Neural progenitor cell (in vitro differentiated cells): ENCODE measurements around the gene MACROD2. TPM values are rescaled to one million over a fixed set of nuclear protein-coding genes. Genes with fewer than 3 reads are reported as not detected.

ENCODE experiments used
- DNase-seq: peaks from one replicate; pipeline ENCODE4 v3.0.0-alpha.2; 2016; ENCODE audit warnings: low spot score
- H2AFZ ChIP-seq: fragments of 200-600 bp; sonication (generic); replicated peaks from 2 replicates; pipeline ENCODE4 v1.6.1; 2016; ENCODE audit warnings: antibody characterized with exemption
- H3F3A ChIP-seq: fragments of 200-600 bp; sonication (generic); 2 replicates; pipeline ENCODE4 v1.6.1; 2016; ENCODE audit warnings: antibody characterized with exemption, low read depth
- H3K27ac ChIP-seq: fragments of 200-600 bp; sonication (generic); 2 replicates; pipeline ENCODE4 v1.5.1; 2016; ENCODE audit warnings: mild to moderate bottlenecking
- H3K27me3 ChIP-seq: fragments of 200-600 bp; sonication (generic); 2 replicates; pipeline ENCODE4 v1.6.1; 2016; ENCODE audit warnings: mild to moderate bottlenecking, moderate library complexity
- H3K36me3 ChIP-seq: fragments of 200-600 bp; sonication (generic); 2 replicates; pipeline ENCODE4 v1.5.1; 2016
- H3K4me1 ChIP-seq: fragments of 200-600 bp; sonication (generic); 2 replicates; pipeline ENCODE4 v1.6.1; 2016; ENCODE audit warnings: mixed run types
- H3K4me2 ChIP-seq: fragments of 200-600 bp; sonication (generic); 2 replicates; pipeline ENCODE4 v1.6.1; 2016
- H3K4me3 ChIP-seq: fragments of 200-600 bp; sonication (generic); 2 replicates; pipeline ENCODE4 v1.5.1; 2016
- H3K79me2 ChIP-seq: fragments of 200-600 bp; sonication (generic); 2 replicates; pipeline ENCODE4 v1.6.1; 2016; ENCODE audit warnings: low read depth
- H3K9ac ChIP-seq: fragments of 200-600 bp; sonication (generic); 2 replicates; pipeline ENCODE4 v1.6.1; 2016
- H3K9me3 ChIP-seq: fragments of 200-600 bp; sonication (generic); 2 replicates; pipeline ENCODE4 v1.5.1; 2016; ENCODE audit warnings: low read depth
- H4K20me1 ChIP-seq: fragments of 200-600 bp; sonication (generic); 2 replicates; pipeline ENCODE4 v1.6.1; 2016; ENCODE audit warnings: low read depth
- H3K27ac Mint-ChIP-seq: 3 replicates; pipeline ENCODE4 v1.8.0; 2021; ENCODE audit warnings: mixed read lengths
- H3K27me3 Mint-ChIP-seq: 2 replicates; pipeline ENCODE4 v1.8.0; 2022; ENCODE audit warnings: low read depth, mild to moderate bottlenecking, inconsistent platforms, moderate library complexity, mixed read lengths; ENCODE audit not compliant: insufficient read depth
- H3K36me3 Mint-ChIP-seq: 3 replicates; pipeline ENCODE4 v1.8.0; 2021; ENCODE audit warnings: mixed read lengths
- H3K4me1 Mint-ChIP-seq: 3 replicates; pipeline ENCODE4 v1.8.0; 2021; ENCODE audit warnings: mixed read lengths
- H3K4me3 Mint-ChIP-seq: 3 replicates; pipeline ENCODE4 v1.8.0; 2021; ENCODE audit warnings: mild to moderate bottlenecking, moderate library complexity, mixed read lengths
- H3K9me3 Mint-ChIP-seq: 3 replicates; pipeline ENCODE4 v1.8.0; 2020; ENCODE audit warnings: mixed read lengths
- EZH2 ChIP-seq: fragments of 200-600 bp; sonication (generic); IDR thresholded peaks from 2 replicates; pipeline ENCODE4 v1.6.1; 2017; ENCODE audit warnings: antibody characterized with exemption, mild to moderate bottlenecking, moderate library complexity
- EZH2phosphoT487 ChIP-seq: fragments of 200-600 bp; sonication (generic); IDR thresholded peaks from 2 replicates; pipeline ENCODE4 v1.6.1; 2017; ENCODE audit warnings: antibody characterized with exemption
- total RNA-seq: library from RNA; depleted of rRNA; stranded (reverse); fragments of >200 nt; gene quantifications from 2 replicates; pipeline ENCODE4 v1.2.3, GENCODE V29; 2015; ENCODE audit warnings: low replicate concordance
- TF ChIP-seq, protein P1 (sequence below): fragments of 200-600 bp; sonication (generic); IDR thresholded peaks from 2 replicates; pipeline ENCODE4 v1.5.1; 2017; ENCODE audit warnings: antibody characterized with exemption, mild to moderate bottlenecking

MACROD2 gene
- total RNA-seq, 1 donor from 2014 or later = 11.9 TPM

- Histone ChIP-seq H3K36me3 (peaks cover 5% of the 10 kb centered on the region), H3K27ac (no peak overlapping the region), H3K9me3 (no peaks in the 10 kb centered on the region), H3K79me2 (no peaks in the 10 kb centered on the region), H4K20me1 (no peaks in the 10 kb centered on the region), H2AFZ (no peak overlapping the region), H3K9ac (no peak overlapping the region), H3K4me2 (no peak overlapping the region), H3K4me1 (no peaks in the 10 kb centered on the region), H3K27me3 (no peaks in the 10 kb centered on the region), H3K4me3 (no peak overlapping the region), H3F3A (no peaks in the 10 kb centered on the region)
- Mint-ChIP-seq H3K27me3 (no peaks in the 10 kb centered on the region), H3K9me3 (peaks cover 20% of the 10 kb centered on the region), H3K27ac (no peak overlapping the region), H3K4me3 (no peak overlapping the region), H3K36me3 (no peaks in the 10 kb centered on the region), H3K4me1 (no peaks in the 10 kb centered on the region)
- no peak for TF ChIP-seq EZH2
- no peak for TF ChIP-seq EZH2phosphoT487
- TF ChIP-seq, protein P1, sequence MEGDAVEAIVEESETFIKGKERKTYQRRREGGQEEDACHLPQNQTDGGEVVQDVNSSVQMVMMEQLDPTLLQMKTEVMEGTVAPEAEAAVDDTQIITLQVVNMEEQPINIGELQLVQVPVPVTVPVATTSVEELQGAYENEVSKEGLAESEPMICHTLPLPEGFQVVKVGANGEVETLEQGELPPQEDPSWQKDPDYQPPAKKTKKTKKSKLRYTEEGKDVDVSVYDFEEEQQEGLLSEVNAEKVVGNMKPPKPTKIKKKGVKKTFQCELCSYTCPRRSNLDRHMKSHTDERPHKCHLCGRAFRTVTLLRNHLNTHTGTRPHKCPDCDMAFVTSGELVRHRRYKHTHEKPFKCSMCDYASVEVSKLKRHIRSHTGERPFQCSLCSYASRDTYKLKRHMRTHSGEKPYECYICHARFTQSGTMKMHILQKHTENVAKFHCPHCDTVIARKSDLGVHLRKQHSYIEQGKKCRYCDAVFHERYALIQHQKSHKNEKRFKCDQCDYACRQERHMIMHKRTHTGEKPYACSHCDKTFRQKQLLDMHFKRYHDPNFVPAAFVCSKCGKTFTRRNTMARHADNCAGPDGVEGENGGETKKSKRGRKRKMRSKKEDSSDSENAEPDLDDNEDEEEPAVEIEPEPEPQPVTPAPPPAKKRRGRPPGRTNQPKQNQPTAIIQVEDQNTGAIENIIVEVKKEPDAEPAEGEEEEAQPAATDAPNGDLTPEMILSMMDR = no peak
- DNase-seq = no peak
These were observed 118.1 kb downstream of the MACROD2 start for GRCh38 chr20:14113416-14113815.

DNA sequence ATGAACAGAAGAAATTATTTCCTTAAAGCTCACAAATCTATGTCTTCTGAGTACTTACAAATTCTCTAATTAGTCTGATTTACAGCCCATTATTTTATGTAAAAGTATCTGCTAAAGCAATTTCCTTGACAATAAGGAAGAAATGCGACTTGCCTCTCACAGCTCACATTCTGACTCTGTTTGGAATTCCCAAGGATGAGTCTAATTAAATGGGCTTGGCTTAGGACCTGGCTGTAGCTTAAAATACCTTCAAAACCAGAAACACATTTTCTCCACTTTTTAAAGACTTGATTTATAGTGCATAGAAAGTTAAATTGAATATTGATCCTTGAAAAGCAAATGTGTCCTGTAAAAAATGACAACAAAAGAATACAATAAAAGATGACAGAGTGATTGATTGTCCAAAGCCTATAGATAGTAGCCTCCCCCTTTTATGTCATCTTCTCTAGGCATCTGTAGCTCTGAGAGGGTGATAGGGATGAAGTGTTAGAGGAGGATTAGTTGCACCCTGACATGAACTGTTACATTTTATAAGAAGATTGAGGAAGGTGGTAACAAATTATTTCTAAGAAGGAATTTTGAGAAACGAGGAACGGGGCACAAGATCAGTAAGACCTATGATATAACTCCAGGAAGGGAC lies 118.9 kb downstream of the MACROD2 start:
- H3K9ac ChIP-seq = no peak overlapping the region
- H2AFZ ChIP-seq = no peak overlapping the region
- H3K4me3 Mint-ChIP-seq = no peak overlapping the region
- no peaks in the 10 kb centered on the region for H3K36me3 Mint-ChIP-seq
- H3K27ac Mint-ChIP-seq = no peak overlapping the region
- no peaks in the 10 kb centered on the region for H3K79me2 ChIP-seq
- no peak for DNase-seq
- peaks cover 17% of the 10 kb centered on the region for H3K9me3 Mint-ChIP-seq
- TF ChIP-seq EZH2 = no peak
- no peak for TF ChIP-seq EZH2phosphoT487
- TF ChIP-seq, protein P1 = no peak
- no peaks in the 10 kb centered on the region for H3K9me3 ChIP-seq
- H3K27me3 Mint-ChIP-seq = no peaks in the 10 kb centered on the region
- H3F3A ChIP-seq = no peaks in the 10 kb centered on the region
- H3K27ac ChIP-seq = no peak overlapping the region
- H3K4me1 Mint-ChIP-seq = no peaks in the 10 kb centered on the region
- H4K20me1 ChIP-seq = no peaks in the 10 kb centered on the region
- no peaks in the 10 kb centered on the region for H3K27me3 ChIP-seq
- H3K4me3 ChIP-seq = no peak overlapping the region
- no peaks in the 10 kb centered on the region for H3K36me3 ChIP-seq
- H3K4me1 ChIP-seq = no peaks in the 10 kb centered on the region
- H3K4me2 ChIP-seq = no peak overlapping the region

DNA sequence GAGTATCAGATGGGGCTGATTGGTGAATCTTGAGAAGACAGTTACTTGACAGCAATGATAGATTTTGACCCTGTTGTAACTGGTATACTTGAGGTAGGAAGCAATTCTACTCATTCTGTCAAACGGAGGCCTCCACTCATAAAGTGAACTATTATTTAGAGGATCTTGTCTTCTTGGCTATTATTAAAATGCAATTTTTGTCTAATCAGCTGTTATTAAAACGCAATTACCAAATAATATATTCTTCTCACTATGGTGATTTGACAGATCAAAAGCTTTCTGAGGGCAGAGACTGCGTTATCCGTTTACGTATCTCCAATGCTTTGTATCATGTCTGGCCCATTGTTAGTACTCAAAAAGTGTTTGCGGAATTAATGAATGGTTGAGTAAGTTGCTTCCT lies 120.7 kb downstream of the MACROD2 start:
- H3K27ac Mint-ChIP-seq = no peak overlapping the region
- no peaks in the 10 kb centered on the region for H3K36me3 Mint-ChIP-seq
- H3K9me3 Mint-ChIP-seq = peaks cover 3% of the 10 kb centered on the region
- no peaks in the 10 kb centered on the region for H3K79me2 ChIP-seq
- H3K27ac ChIP-seq = no peak overlapping the region
- H3K9ac ChIP-seq = no peak overlapping the region
- H3F3A ChIP-seq = no peaks in the 10 kb centered on the region
- no peaks in the 10 kb centered on the region for H3K27me3 Mint-ChIP-seq
- H3K27me3 ChIP-seq = no peaks in the 10 kb centered on the region
- no peaks in the 10 kb centered on the region for H3K9me3 ChIP-seq
- no peaks in the 10 kb centered on the region for H3K4me1 Mint-ChIP-seq
- TF ChIP-seq, protein P1 = no peak
- no peak for TF ChIP-seq EZH2phosphoT487
- no peak for TF ChIP-seq EZH2
- H3K4me2 ChIP-seq = no peak overlapping the region
- H3K4me3 ChIP-seq = no peak overlapping the region
- H3K36me3 ChIP-seq = no peaks in the 10 kb centered on the region
- DNase-seq = no peak
- H3K4me1 ChIP-seq = no peaks in the 10 kb centered on the region
- no peak overlapping the region for H2AFZ ChIP-seq
- H3K4me3 Mint-ChIP-seq = no peak overlapping the region
- H4K20me1 ChIP-seq = no peaks in the 10 kb centered on the region
